MCF 10A (cell line): ENCODE results near the gene ZNF597. TPM values are rescaled to one million over a fixed set of nuclear protein-coding genes. Genes with fewer than 3 reads are reported as not detected.

ENCODE experiments used
- BruUV-seq: library from RNA; stranded (reverse); fragments of 400-500 nt; replicated peaks from 2 replicates; lab custom pipeline; 2021; lab: Mats Ljungman, UMichigan
- CTCF ChIA-PET: fragments of 300-600 bp; sonication (Branson Sonifier 250); formaldehyde crosslinking; extraction: SDS; loops from one replicate; lab custom pipeline; 2021; ENCODE audit warnings: antibody characterized with exemption, inconsistent platforms; lab: Yijun Ruan, JAX
- POLR2A ChIA-PET: fragments of 300-600, 350-650 bp; sonication (Branson Sonifier 250); formaldehyde crosslinking; extraction: SDS; loops from one replicate; lab custom pipeline; 2020; ENCODE audit warnings: antibody characterized with exemption, inconsistent platforms; lab: Yijun Ruan, JAX
- DNase-seq: peaks from one replicate; pipeline ENCODE4 v3.0.0-alpha.2; 2018; ENCODE audit not compliant: unreplicated experiment
- H3K27ac Mint-ChIP-seq: one replicate; pipeline ENCODE4 v1.8.0; 2022; ENCODE audit warnings: mild to moderate bottlenecking, low read depth, mixed read lengths; ENCODE audit not compliant: unreplicated experiment
- H3K27me3 Mint-ChIP-seq: one replicate; pipeline ENCODE4 v1.8.0; 2022; ENCODE audit warnings: mixed read lengths; ENCODE audit not compliant: insufficient read depth, unreplicated experiment
- H3K36me3 Mint-ChIP-seq: one replicate; pipeline ENCODE4 v1.8.0; 2022; ENCODE audit warnings: mild to moderate bottlenecking, moderate library complexity, mixed read lengths; ENCODE audit not compliant: insufficient read depth, unreplicated experiment
- H3K4me1 Mint-ChIP-seq: one replicate; pipeline ENCODE4 v1.8.0; 2022; ENCODE audit warnings: mixed read lengths; ENCODE audit not compliant: insufficient read depth, unreplicated experiment
- H3K4me3 Mint-ChIP-seq: one replicate; pipeline ENCODE4 v1.8.0; 2022; ENCODE audit warnings: mild to moderate bottlenecking, moderate library complexity, mixed read lengths; ENCODE audit not compliant: unreplicated experiment
- H3K9me3 Mint-ChIP-seq: one replicate; pipeline ENCODE4 v1.8.0; 2022; ENCODE audit warnings: mixed read lengths; ENCODE audit not compliant: unreplicated experiment
- intact Hi-C: fragments of 100-400 bp; cut with micrococcal nuclease; formaldehyde crosslinking; loops from 2 replicates; pipeline ENCODE4 v1.14.1; 2022
- total RNA-seq: library from RNA; stranded (reverse); gene quantifications from 2 replicates; pipeline ENCODE4 v1.2.3, GENCODE V29; 2022
- TF ChIP-seq, protein P1 (sequence below): fragments of 200-600 bp; IDR thresholded peaks from one replicate; pipeline ENCODE4 v1.8.0; 2022; ENCODE audit warnings: antibody characterized with exemption, mild to moderate bottlenecking; ENCODE audit not compliant: unreplicated experiment

Gene ZNF597
- total RNA-seq, 1 experiment from 2014 or later = 2.3 TPM

DNA sequence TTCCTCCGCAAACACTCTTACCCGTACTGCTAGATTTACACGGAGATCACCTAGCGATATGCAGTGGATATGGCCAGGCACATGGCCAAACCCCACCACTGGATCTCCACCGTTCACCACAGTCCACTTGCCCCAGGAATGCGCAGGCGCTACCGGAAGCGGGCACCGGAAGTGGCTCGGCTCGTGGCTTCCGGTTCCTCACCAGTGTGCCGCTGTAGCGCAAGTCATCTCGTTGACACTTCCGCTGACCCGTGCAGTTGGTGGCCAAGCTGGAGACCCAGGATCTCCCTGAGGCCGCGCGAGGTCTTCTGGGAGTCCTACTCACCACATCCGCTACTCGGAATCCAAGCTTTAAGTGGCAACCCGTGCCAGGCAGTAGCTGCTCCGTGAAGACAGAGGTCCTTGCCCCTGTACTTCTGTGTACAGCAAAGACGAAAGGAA, 11.5 kb downstream of the ZNF597 start:
- H3K27ac Mint-ChIP-seq = no peak overlapping the region
- no peaks in the 10 kb centered on the region for H3K9me3 Mint-ChIP-seq
- TF ChIP-seq, protein P1, sequence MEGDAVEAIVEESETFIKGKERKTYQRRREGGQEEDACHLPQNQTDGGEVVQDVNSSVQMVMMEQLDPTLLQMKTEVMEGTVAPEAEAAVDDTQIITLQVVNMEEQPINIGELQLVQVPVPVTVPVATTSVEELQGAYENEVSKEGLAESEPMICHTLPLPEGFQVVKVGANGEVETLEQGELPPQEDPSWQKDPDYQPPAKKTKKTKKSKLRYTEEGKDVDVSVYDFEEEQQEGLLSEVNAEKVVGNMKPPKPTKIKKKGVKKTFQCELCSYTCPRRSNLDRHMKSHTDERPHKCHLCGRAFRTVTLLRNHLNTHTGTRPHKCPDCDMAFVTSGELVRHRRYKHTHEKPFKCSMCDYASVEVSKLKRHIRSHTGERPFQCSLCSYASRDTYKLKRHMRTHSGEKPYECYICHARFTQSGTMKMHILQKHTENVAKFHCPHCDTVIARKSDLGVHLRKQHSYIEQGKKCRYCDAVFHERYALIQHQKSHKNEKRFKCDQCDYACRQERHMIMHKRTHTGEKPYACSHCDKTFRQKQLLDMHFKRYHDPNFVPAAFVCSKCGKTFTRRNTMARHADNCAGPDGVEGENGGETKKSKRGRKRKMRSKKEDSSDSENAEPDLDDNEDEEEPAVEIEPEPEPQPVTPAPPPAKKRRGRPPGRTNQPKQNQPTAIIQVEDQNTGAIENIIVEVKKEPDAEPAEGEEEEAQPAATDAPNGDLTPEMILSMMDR = no peak
- no TSS peak for BruUV-seq
- peaks cover 23% of the 10 kb centered on the region for H3K27me3 Mint-ChIP-seq
- intact Hi-C loops = no loop called here
- ChIA-PET POLR2A (interaction anchor here (1.3 to 3.3 kb wide), 2 partner anchors 12 to 25 kb away, joined by 3 to 10 read pairs; partner anchors contain the start of genes NAA60 and ZNF597), CTCF (interaction anchor here (0.7 to 1.0 kb wide), 2 partner anchors 12 to 81 kb away, joined by 3 read pairs; no protein-coding TSS in a partner anchor)
- peaks cover 13% of the 10 kb centered on the region for H3K36me3 Mint-ChIP-seq
- H3K4me1 Mint-ChIP-seq = no peaks in the 10 kb centered on the region
- H3K4me3 Mint-ChIP-seq = no peak overlapping the region
- no peak for DNase-seq

DNA sequence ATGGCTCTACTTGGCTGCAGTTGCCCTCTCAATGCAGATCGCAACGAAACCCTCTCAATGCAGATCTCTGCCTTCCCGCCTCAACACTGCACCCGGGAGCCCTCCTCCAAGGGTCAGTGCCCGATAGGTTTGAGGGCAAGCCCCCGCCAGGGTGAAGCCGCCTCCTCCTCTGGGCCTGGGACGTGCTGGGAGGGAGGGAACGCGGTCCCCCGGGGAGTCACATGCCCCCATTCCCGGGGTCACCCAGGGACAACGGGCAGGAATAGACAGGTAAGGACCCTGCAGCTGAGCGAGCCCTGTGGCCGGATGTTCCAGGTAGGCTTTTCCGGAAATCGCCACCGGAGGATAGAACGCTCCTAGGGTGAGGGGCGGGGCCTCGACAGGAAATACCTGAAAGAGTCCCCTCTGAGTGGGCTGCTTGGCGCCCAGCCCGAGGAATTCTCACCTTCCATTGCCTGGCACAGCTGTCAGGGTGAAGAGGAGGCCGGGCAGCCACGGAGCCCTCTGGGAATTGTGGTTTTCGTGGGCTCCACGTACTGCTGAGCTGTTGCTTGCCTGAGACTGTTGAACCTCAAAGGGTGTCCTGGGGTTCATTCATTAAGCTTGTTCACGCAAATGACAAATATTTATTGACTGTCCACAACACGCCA, 29.4 kb downstream of the ZNF597 start:
- Mint-ChIP-seq H3K27me3 (no peaks in the 10 kb centered on the region), H3K4me3 (no peak overlapping the region), H3K4me1 (no peaks in the 10 kb centered on the region), H3K9me3 (no peaks in the 10 kb centered on the region), H3K36me3 (peaks cover 5% of the 10 kb centered on the region), H3K27ac (no peak overlapping the region)
- CTCF ChIA-PET = interaction anchor here (0.6 kb wide), 1 partner anchor 60 kb away, joined by 3 read pairs; no protein-coding TSS in a partner anchor
- no peak for DNase-seq
- intact Hi-C loops = no loop called here
- TF ChIP-seq, protein P1 = no peak
- POLR2A ChIA-PET = no interaction called here
- no TSS peak for BruUV-seq

DNA sequence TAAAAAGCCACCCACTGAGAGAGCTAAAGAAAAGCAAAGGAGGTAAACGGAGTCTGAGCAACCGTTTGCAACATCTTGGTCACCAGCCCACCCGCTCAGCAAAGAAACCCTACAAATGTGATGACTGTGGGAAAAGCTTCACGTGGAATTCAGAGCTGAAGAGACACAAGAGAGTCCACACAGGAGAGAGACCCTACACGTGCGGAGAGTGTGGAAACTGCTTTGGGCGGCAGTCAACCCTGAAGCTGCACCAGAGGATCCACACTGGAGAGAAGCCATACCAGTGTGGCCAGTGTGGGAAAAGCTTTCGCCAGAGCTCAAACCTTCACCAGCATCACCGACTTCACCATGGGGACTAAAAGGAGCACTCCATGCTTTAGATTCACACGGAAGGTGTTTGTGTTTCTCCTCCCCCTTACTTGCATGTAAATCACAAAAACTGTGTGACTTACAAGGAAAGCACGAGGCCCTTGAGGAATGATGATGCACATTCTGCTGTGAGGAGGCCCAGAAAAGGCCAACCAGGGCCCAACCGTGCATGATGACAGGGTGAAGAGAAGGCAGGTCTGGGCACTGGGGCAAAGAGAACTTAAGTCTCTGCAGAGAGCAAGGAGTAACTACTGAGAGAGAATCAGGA, 34.6 kb downstream of the ZNF597 start:
- CTCF ChIA-PET = interaction anchor here (0.7 kb wide), 1 partner anchor 34 kb away, joined by 3 read pairs; no protein-coding TSS in a partner anchor
- Mint-ChIP-seq H3K4me3 (no peak overlapping the region), H3K9me3 (peaks cover 18% of the 10 kb centered on the region), H3K27ac (no peak overlapping the region), H3K36me3 (peaks cover 51% of the 10 kb centered on the region), H3K27me3 (no peaks in the 10 kb centered on the region), H3K4me1 (no peaks in the 10 kb centered on the region)
- TF ChIP-seq, protein P1 = no peak
- POLR2A ChIA-PET = interaction anchor here (0.7 to 2.6 kb wide), 3 partner anchors 8 to 36 kb away, joined by 3 to 10 read pairs (median 4); partner anchors contain the start of genes ZNF174 and ZSCAN32
- intact Hi-C loops = no loop called here
- BruUV-seq = no TSS peak
- no peak for DNase-seq
